OCI-M2 (cell line): Measurements from ENCODE around the gene MRPL10.

ENCODE experiments used
- DNase-seq: peaks from one replicate; lab custom pipeline; 2025; ENCODE audit not compliant: unreplicated experiment; lab: John Stamatoyannopoulos, UW

The MRPL10 gene

GRCh38 chr17:47831003-47831933, at the start of gene MRPL10, which contains the start of gene LRRC46:
MRPL10 (minus strand) TSS chr17:47831541; CDS start chr17:47831511, 30 bp downstream.
LRRC46 (plus strand) TSS chr17:47831670; CDS start chr17:47831990, 320 bp downstream.
- DNase-seq, result peak; percentile 56

- no peak for DNase-seq
These were observed 48.6 kb upstream of the MRPL10 start for GRCh38 chr17:47879776-47880454.

- no peak for DNase-seq
These were observed 47.8 kb upstream of the MRPL10 start for GRCh38 chr17:47879028-47879585.

GRCh38 chr17:47878203-47879027, 47.1 kb upstream of the MRPL10 start:
- DNase-seq, result no peak

- peak; percentile 28 for DNase-seq
These were observed 46.2 kb upstream of the MRPL10 start for GRCh38 chr17:47877368-47878034.

- DNase-seq, result no peak
These were observed 44.0 kb upstream of the MRPL10 start for GRCh38 chr17:47875011-47875985.

- no peak for DNase-seq
These were observed 42.1 kb upstream of the MRPL10 start for GRCh38 chr17:47873200-47874090.

GRCh38 chr17:47872651-47873161, 41.4 kb upstream of the MRPL10 start:
- no peak for DNase-seq

GRCh38 chr17:47872019-47872650, 40.8 kb upstream of the MRPL10 start:
- DNase-seq, result no peak

- DNase-seq, result no peak
These were observed 39.7 kb upstream of the MRPL10 start for GRCh38 chr17:47871048-47871447.

- no peak for DNase-seq
These were observed 38.7 kb upstream of the MRPL10 start for GRCh38 chr17:47870056-47870455.

- DNase-seq, result no peak
These were observed 37.8 kb upstream of the MRPL10 start for GRCh38 chr17:47869114-47869513.

GRCh38 chr17:47867813-47868533, 36.6 kb upstream of the MRPL10 start:
- DNase-seq, result no peak

- DNase-seq, result no peak
These were observed 35.6 kb upstream of the MRPL10 start for GRCh38 chr17:47866941-47867340.

- DNase-seq, result no peak
These were observed 33.5 kb upstream of the MRPL10 start for GRCh38 chr17:47864791-47865216.

- DNase-seq, result no peak
These were observed 31.5 kb upstream of the MRPL10 start for GRCh38 chr17:47862621-47863440.
